Activated CD8-positive, alpha-beta T cell treated with anti-CD3 and anti-CD28 coated beads for 36 hours (primary cell): ENCODE measurements around the gene ORM1. TPM values are rescaled to one million over a fixed set of nuclear protein-coding genes. Genes with fewer than 3 reads are reported as not detected.
"Not testable (repeated sequence)": the region's sequence is repeated elsewhere in the genome, so short reads cannot be mapped to it uniquely, and the experiment has no call there.

ENCODE experiments used
- ATAC-seq: fragments of 200-7000 bp; cut with Tn5 transposase; one replicate; pipeline ENCODE4 v1.10.0; 2021; ENCODE audit warnings: mild to moderate bottlenecking, moderate library complexity
- CTCF ChIA-PET: fragments of 350-600 bp; sonication (Branson Sonifier 250); formaldehyde crosslinking; loops from one replicate; lab custom pipeline; 2021; ENCODE audit warnings: antibody characterized with exemption; lab: Charles Lee
- POLR2A ChIA-PET: fragments of 350-600 bp; sonication (Branson Sonifier 250); formaldehyde crosslinking; loops from one replicate; lab custom pipeline; 2021; ENCODE audit warnings: antibody characterized with exemption; lab: Charles Lee
- DNase-seq: peaks from one replicate; pipeline ENCODE4 v3.0.0-alpha.2; 2020
- H3K27ac Mint-ChIP-seq: one replicate; pipeline ENCODE4 v1.8.0; 2021; ENCODE audit warnings: mild to moderate bottlenecking, mixed read lengths
- H3K27me3 Mint-ChIP-seq: one replicate; pipeline ENCODE4 v1.8.0; 2021; ENCODE audit warnings: mixed read lengths
- H3K36me3 Mint-ChIP-seq: one replicate; pipeline ENCODE4 v1.8.0; 2021; ENCODE audit warnings: low read depth, mixed read lengths
- H3K4me1 Mint-ChIP-seq: one replicate; pipeline ENCODE4 v1.8.0; 2021; ENCODE audit warnings: low read depth, mixed read lengths
- H3K4me3 Mint-ChIP-seq: one replicate; pipeline ENCODE4 v1.8.0; 2021; ENCODE audit warnings: mild to moderate bottlenecking, moderate library complexity, mixed read lengths
- H3K9me3 Mint-ChIP-seq: one replicate; pipeline ENCODE4 v1.8.0; 2021; ENCODE audit warnings: mixed read lengths
- CTCF ChIP-seq: fragments of 200-600 bp; IDR thresholded peaks from one replicate; pipeline ENCODE4 v1.8.0; 2022; ENCODE audit warnings: antibody characterized with exemption, mild to moderate bottlenecking
- intact Hi-C: fragments of 100-400 bp; cut with micrococcal nuclease; formaldehyde crosslinking; loops from one replicate; pipeline ENCODE4 v1.10.0; 2022
- total RNA-seq, 2 experiments: library from RNA; stranded (reverse); gene quantifications; one replicate each; pipeline ENCODE4 v1.2.3, GENCODE V29; 2021

ORM1 gene
- total RNA-seq, 2 experiments from 2014 or later = not detected

- no peak for ATAC-seq
- Mint-ChIP-seq H3K36me3 (peaks cover 14% of the 10 kb centered on the region), H3K27ac (no peak overlapping the region), H3K4me3 (no peak overlapping the region), H3K27me3 (no peaks in the 10 kb centered on the region), H3K4me1 (peaks cover 19% of the 10 kb centered on the region), H3K9me3 (peaks cover 8% of the 10 kb centered on the region)
- TF ChIP-seq CTCF = no peak
- ChIA-PET CTCF (no interaction called here), POLR2A (no interaction called here)
- DNase-seq = no peak
- intact Hi-C loops = no loop called here
Observed at GRCh38 chr9:114330636-114331035, 7.7 kb downstream of the ORM1 start.

GRCh38 chr9:114331229-114332195 lies 8.6 kb downstream of the ORM1 start:
- H3K9me3 Mint-ChIP-seq, DNase-seq, H3K4me3 Mint-ChIP-seq, POLR2A ChIA-PET, H3K27me3 Mint-ChIP-seq, intact Hi-C loops, CTCF ChIA-PET: not testable (repeated sequence)
- Mint-ChIP-seq H3K27ac (peak overlapping the region; percentile 38), H3K36me3 (peaks cover 22% of the 10 kb centered on the region), H3K4me1 (peaks cover 19% of the 10 kb centered on the region)
- ATAC-seq = peak; percentile 12

- intact Hi-C loops, CTCF ChIA-PET, H3K9me3 Mint-ChIP-seq, H3K27me3 Mint-ChIP-seq, DNase-seq: not testable (repeated sequence)
- ATAC-seq = peak; percentile 20
- POLR2A ChIA-PET = interaction anchor here (0.8 kb wide), 1 partner anchor 12 kb away, joined by 3 read pairs; no protein-coding TSS in a partner anchor
- peak overlapping the region; percentile 13 for H3K4me3 Mint-ChIP-seq
- H3K4me1 Mint-ChIP-seq = peaks cover 19% of the 10 kb centered on the region
- peak overlapping the region; percentile 66 for H3K27ac Mint-ChIP-seq
- peaks cover 31% of the 10 kb centered on the region for H3K36me3 Mint-ChIP-seq
Observed at GRCh38 chr9:114332474-114333040, 9.7 kb downstream of the ORM1 start.

GRCh38 chr9:114333718-114334117 lies 10.8 kb downstream of the ORM1 start:
- intact Hi-C loops, H3K4me3 Mint-ChIP-seq, H3K27ac Mint-ChIP-seq, POLR2A ChIA-PET, H3K9me3 Mint-ChIP-seq, H3K27me3 Mint-ChIP-seq, DNase-seq, ATAC-seq, CTCF ChIA-PET: not testable (repeated sequence)
- Mint-ChIP-seq H3K36me3 (peaks cover 39% of the 10 kb centered on the region), H3K4me1 (peaks cover 23% of the 10 kb centered on the region)

GRCh38 chr9:114334490-114334889 lies 11.6 kb downstream of the ORM1 start:
- Mint-ChIP-seq H3K36me3 (peaks cover 47% of the 10 kb centered on the region), H3K4me3 (no peak overlapping the region), H3K27ac (no peak overlapping the region), H3K4me1 (peaks cover 31% of the 10 kb centered on the region), H3K9me3 (peaks cover 8% of the 10 kb centered on the region), H3K27me3 (no peaks in the 10 kb centered on the region)
- no peak for ATAC-seq
- intact Hi-C loops = no loop called here
- DNase-seq = no peak
- POLR2A ChIA-PET = no interaction called here
- CTCF ChIA-PET = no interaction called here
- TF ChIP-seq CTCF = no peak

GRCh38 chr9:114335745-114336144 lies 12.8 kb downstream of the ORM1 start:
- CTCF ChIA-PET = interaction anchor here (1.4 to 9.9 kb wide), 2 partner anchors 52 to 71 kb away, joined by 4 to 98 read pairs; partner anchors contain the start of gene AKNA
- H3K4me1 Mint-ChIP-seq = peaks cover 37% of the 10 kb centered on the region
- ATAC-seq (no peak), DNase-seq (no peak)
- intact Hi-C loops = no loop called here
- POLR2A ChIA-PET = no interaction called here
- peaks cover 8% of the 10 kb centered on the region for H3K9me3 Mint-ChIP-seq
- no peaks in the 10 kb centered on the region for H3K27me3 Mint-ChIP-seq
- H3K27ac Mint-ChIP-seq = no peak overlapping the region
- peaks cover 58% of the 10 kb centered on the region for H3K36me3 Mint-ChIP-seq
- TF ChIP-seq CTCF = no peak
- H3K4me3 Mint-ChIP-seq = no peak overlapping the region
